Measurements from ENCODE around the gene PLA2G15.

PLA2G15 gene

DNA sequence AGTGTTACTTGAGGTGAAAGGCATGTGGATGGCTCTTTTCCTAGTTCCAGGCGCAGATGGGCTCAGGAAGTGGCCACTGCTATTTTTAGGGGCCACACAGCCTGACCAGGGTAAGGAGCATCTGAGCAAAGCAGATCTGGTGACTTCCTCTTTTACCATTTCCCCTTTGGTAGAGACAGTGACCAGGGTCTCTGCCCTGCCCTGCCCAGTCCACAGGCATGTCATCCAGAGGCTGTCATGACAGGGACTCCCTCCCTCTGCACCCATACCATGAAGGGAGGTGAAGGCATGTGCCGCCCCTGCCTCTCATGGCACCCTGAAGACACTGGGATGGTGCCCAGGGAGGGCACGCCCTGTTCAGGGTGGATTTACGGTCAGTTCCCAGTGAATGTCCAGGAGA is 2.2 kb downstream of the PLA2G15 start:
- peak overlapping the region in 10 of 21 experiments; percentile 2 to 58 (median 43) for H3K27ac ChIP-seq
- H3K4me3 ChIP-seq: no peak overlapping the region

DNA sequence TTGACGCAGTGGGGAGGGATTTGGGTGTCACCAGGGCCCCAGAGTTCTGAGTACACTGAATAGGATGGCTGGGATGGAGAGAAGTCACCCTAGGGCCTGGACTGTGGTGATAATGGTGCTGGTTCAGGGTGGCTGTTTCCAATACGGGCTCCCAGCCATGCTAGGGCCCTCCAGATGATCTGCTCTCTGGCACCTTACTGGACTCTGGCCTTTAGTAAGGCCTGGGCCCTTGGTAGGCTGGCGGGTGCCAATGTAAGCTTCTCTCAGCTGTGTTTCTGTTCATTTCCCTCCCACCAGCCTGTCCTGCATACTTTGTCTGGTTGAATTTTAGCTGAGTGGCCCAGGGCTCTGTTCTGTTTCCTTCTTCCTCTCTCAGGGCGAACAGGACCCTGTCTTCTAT is 2.8 kb downstream of the PLA2G15 start:
- peak overlapping the region in 7 of 21 experiments; percentile 2 to 58 (median 37) for H3K27ac ChIP-seq
- no peak overlapping the region for H3K4me3 ChIP-seq

DNA sequence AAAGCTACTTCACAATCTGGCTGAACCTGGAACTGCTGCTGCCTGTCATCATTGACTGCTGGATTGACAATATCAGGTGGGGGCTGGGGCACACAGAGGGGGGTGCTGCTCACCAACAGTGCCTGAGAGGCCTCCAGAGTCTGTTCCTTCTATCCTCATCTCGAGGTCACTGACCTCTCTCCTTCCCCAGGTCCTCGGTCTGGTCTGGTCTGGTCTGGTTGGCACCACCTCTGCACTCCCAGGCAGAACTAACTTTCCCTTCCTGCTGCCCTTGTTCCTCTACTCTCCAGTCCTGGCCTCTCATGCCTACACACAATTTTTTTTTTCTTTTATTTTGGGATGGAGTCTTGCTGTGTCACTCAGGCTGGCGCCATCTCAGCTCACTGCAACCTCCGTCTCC is 4.2 kb downstream of the PLA2G15 start:
- no peak overlapping the region for H3K4me3 ChIP-seq
- H3K27ac ChIP-seq: peak overlapping the region in 1 of 21 experiments; percentile 1

DNA sequence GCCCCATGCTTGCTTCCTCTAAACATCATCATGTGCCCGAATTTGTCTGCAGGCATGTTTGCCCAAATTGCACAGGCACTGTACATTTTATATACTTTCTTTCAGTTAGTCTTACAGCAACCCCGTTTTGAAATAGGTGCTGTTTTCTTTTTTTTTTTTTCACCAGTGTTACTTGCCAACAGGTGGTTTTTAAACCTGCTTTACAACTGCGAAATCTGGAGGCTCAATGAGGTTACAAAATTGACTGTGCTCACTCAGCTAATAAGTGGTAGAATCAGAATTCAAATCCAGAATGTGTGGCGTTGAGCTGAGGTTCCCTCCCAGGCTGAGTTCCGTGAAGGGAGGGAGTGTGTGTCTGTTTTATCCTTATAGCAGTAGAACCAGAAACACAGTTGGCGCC is 5.8 kb downstream of the PLA2G15 start:
- H3K4me3 ChIP-seq: no peak overlapping the region
- H3K27ac ChIP-seq: no peak overlapping the region

DNA sequence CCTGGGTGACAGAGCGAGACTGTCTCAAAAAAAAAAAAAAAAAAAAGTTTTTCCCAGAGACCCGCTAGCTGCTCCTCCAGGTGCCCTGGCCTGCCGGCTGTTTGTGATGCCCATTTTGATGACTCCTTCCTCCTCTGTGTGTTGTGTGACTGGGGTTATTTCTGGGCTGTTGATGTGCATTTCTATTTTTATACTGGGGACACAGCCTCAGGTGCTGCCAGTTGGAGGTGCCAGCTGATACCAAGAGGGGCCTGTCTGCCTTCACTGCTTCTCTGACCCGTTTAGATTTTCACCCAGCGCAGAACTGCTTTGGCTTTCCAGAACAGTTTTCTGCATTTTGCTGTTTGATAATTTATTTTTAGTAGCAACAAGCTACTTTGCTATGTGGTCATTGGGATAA is 6.7 kb downstream of the PLA2G15 start:
- Histone ChIP-seq H3K4me3 (no peak overlapping the region), H3K27ac (peak overlapping the region in 1 of 21 experiments; percentile 30)

DNA sequence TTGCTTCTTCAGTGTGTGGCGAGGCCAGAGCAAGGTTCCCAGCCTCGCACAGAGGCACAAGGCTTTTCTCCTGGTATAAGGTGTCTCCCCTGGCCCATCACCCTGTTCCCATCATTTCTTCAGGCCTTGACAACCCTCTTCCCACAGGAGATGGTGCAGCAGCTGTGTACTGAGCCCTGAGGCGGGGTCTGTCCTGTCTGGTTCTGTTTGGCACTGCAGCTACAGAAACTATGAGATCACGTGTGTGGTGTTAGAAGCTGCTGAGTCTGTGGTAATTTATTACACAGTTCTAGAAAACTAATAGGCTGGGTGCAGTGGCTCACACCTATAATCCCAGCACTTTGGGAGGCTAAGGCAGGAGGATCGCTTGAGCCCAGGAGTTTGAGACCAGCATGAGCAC is 7.2 kb downstream of the PLA2G15 start:
- Histone ChIP-seq H3K4me3 (no peak overlapping the region), H3K27ac (peak overlapping the region in 1 of 21 experiments; percentile 30)

DNA sequence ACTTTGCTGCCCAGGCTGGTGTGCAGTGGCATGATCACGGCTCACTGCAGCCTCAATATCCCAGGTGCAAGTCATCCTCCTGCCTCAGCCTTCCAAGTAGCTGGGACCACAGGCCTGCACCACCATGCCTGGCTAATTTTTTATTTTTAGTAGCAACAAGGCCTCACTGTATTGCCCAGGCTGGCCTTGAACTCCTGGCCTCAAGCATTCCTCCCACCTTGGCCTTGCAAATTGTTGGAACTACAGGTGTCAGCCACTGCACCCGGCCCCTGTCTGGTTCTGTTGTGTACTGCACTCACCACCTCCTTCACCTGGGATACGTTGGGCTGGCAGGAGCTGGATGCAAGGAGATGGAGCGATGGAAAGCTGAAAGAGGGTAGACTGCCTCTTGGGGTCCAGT is 8.5 kb downstream of the PLA2G15 start:
- no peak overlapping the region for H3K27ac ChIP-seq
- no peak overlapping the region for H3K4me3 ChIP-seq

DNA sequence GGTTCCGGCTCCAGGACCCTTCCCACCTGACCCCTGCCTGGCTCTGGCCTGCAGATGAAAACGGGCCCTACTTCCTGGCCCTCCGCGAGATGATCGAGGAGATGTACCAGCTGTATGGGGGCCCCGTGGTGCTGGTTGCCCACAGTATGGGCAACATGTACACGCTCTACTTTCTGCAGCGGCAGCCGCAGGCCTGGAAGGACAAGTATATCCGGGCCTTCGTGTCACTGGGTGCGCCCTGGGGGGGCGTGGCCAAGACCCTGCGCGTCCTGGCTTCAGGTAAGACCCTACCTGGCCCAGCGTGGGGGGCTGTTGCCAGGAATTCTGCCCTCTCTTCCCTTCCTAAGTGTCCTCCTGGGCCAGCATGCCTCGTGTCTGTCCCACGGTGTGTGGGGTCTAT is 10.5 kb downstream of the PLA2G15 start:
- Histone ChIP-seq H3K4me3 (no peak overlapping the region), H3K27ac (no peak overlapping the region)

DNA sequence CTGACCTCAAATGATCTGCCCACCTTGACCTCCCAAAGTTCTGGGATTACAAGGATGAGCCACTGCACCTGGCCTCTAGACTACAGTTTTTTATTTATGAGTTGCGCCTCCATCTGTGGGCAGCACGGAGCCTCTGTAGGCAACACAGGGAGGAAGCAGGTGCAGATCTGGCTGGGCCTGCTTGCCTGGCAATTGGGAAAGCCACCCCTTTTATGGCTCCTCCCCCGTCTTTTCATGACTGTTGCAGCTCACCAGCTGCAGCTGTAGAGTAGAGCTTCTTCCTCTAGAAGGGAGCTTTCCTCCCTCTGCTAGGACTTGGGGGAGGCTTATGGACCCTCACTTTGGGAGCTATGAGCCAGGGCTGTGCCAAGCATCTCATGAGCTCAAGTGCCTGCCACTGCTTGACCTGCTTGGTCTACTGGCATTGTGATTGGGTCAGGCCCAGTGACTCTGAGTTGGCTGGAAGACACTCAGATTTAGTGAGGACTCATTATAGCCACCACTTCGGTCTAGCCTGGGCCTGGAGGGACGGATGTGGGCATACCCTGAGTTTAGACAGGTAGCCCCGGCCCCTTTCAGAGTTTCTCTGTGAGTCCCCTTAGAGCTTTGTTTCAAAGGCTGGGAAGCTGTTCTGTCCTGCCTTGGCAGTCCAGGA is 12.2 kb downstream of the PLA2G15 start:
- no peak overlapping the region for H3K4me3 ChIP-seq
- peak overlapping the region in 13 of 21 experiments; percentile 2 to 67 (median 38) for H3K27ac ChIP-seq

DNA sequence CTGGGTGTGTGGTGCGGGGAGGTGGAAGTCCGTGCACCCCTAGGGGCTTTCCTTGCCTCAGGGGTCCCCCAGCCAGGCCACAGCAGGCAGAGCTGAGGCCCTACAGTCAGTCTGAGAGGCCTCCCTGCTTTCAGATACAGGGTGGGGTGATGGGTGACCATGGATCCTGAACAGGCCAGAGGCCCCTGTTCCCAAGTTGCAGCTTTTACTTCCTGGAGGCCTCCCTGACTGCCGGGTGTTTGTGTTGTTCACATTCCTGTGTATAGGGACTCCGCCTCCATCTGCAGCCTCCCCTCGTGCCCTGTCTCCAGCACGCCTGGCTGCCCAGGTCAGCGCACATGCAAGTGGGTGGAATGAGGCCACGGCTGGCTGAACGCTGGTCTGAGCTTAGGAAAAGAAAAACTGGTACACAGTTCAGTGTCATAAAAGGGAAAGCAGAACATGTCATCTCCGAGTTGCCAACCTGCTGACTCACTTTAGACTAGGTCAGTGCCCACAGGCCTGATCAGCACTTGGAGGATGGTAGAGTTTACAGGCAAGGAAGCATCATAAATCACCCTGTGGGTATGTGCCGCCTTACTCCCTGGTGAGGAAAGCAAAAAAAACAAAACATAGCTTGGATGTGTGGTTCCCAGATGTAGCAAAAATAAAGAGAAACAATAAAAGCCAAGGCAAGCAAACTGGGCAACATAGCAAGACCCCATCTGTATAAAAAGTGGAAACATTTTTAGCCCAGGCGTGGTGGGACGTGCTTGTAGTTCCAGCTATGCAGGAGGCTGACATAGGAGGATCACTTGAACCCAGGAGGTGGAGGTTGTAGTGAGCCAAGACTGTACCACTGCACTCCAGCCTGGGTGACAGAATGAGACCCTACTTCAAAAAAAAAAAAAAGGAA is 13.0 kb downstream of the PLA2G15 start:
- no peak overlapping the region for H3K4me3 ChIP-seq

DNA sequence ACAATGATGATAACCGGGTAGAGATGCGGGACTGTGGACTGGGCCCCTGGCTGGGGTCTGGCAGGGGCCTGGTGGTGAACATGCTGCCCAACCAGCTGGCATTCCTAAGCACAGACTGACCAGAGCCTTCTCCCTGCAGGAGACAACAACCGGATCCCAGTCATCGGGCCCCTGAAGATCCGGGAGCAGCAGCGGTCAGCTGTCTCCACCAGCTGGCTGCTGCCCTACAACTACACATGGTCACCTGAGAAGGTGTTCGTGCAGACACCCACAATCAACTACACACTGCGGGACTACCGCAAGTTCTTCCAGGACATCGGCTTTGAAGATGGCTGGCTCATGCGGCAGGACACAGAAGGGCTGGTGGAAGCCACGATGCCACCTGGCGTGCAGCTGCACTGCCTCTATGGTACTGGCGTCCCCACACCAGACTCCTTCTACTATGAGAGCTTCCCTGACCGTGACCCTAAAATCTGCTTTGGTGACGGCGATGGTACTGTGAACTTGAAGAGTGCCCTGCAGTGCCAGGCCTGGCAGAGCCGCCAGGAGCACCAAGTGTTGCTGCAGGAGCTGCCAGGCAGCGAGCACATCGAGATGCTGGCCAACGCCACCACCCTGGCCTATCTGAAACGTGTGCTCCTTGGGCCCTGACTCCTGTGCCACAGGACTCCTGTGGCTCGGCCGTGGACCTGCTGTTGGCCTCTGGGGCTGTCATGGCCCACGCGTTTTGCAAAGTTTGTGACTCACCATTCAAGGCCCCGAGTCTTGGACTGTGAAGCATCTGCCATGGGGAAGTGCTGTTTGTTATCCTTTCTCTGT is 14.0 kb downstream of the PLA2G15 start:
- Histone ChIP-seq H3K4me3 (no peak overlapping the region), H3K27ac (no peak overlapping the region)

More for the DNA sequence above, 13.0 kb downstream of the PLA2G15 start:
- H3K27ac ChIP-seq: peak overlapping the region in 13 of 21 experiments; percentile 2 to 67 (median 38)

DNA sequence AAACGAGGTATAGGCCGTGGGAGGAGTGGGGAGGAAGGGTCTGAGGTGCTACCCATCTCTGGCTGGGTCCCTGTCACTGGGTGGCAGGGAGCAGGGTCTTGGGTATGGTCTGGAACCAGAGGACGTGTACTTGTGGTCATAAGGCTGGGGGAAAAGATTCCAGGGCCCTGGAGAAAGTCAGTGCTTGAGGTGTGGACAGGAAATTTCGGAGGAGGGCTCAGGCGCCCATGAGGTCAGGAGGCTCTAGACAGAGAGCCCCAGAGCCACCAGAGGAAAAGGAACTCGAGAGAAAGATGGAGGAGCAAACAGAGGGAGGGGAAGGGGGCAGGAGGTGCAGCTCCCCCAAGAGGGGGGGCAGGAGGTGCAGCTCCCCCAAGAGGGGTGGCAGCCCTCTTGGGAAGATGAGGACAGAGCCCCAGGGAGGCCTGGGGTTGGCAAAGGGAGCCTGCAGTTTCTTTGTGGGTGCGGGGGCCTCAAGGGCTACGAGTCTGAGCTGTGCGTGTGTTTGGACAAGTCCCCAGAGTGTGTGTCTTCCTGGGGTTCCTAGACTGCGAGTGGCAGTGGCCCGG is 18.5 kb downstream of the PLA2G15 start:
- peak overlapping the region; percentile 73 to 86 (median 80) for H3K4me3 ChIP-seq
- peak overlapping the region; percentile 82 to 99 (median 94) for H3K27ac ChIP-seq

DNA sequence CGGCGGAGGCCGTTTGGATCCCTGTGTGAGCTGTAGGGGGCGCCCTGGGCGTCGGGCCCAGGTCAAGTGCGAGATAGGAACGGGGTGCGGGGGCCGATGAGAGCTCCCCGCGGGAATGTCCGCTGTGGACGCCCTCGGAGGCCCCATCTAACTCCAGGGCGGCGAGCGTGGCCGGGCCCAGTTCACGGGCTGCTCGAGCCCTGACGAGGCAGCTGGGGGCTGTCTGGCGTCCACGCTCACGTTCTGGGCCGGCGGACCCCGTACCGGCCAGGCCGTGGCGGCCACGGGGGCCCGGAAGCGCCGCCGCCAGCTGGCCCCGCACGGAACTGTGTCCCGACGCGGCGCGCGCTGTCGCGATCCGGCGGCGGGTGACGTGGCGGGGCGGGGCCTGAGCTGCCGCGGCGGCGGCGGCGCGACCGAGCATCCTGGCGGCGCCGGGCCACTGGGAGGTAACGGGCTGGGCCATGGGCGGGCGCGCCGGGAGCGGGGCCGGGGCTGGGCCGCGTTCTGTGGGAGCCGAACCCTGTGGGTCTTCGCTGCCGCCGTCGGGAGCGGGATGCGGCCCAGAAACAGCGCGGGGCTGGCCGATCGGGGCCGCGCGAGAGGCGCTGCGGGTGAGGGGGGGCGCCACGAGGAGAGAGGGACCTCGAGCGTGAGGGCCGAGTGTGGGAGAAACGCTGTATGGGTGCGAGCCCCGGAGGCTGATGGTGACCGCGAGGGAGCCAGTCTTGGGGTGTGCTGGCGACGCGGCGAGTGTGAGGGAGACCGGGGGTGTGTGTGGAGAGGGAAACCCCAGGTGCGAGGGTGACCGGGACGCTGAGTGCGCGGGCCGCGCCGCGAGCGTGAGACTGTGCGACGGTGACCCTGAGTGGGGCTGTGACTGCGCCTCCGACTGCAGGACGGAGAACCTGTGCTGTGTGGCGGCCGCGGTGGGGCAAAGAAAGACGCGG is 19.2 kb downstream of the PLA2G15 start, which contains the start of gene SLC7A6:
SLC7A6 (plus strand) TSS at position 399 of the 950 bp plus-strand sequence. CDS start 10,201 bp downstream, outside the sequence.
- peak within 1 kb of the TSS; percentile 73 to 86 (median 80) for H3K4me3 ChIP-seq
- H3K27ac ChIP-seq: peak within 1 kb of the TSS; percentile 82 to 99 (median 94)

DNA sequence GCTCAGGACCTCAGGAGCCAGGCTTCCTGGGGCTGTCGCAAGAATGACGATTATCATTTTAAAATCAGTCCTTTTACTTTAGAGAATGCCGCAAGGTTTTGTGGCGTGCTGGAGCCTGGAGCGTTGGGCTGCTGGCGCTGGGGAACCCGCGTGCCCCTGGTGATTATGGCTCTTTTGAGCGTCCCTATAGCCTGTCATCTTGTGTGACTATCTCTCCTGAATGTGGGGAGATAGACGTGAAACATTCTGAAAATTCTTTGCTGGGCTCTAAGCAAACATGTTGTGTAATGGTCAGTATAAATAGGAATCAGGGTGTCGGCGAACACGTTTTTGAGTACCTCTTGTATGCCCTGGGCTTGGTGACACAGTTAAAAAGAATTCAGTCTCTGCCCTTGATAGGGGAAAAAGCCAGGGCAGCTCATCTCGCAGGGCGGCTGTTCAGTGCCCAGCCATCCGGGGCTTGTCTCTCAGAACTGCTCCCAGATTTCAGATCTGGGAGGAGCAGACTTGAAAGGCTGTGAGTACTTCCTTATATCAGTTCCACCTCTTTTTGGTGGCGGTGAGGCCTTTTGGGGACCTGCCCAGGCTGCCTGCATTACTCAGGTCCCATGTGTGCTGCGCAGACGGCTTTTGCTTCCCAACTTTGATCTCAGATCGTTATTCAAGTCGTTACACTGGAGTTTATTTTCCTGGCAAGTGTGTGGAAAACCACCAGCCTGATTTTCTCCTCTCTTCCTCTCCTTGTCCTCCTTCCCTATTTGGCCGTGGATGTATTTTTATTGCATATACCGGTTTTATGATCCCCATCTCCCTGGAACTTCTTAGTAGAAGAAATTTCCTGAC is 20.1 kb downstream of the PLA2G15 start:
- peak overlapping the region; percentile 82 to 99 (median 94) for H3K27ac ChIP-seq
- H3K4me3 ChIP-seq: peak overlapping the region; percentile 73 to 86 (median 80)

DNA sequence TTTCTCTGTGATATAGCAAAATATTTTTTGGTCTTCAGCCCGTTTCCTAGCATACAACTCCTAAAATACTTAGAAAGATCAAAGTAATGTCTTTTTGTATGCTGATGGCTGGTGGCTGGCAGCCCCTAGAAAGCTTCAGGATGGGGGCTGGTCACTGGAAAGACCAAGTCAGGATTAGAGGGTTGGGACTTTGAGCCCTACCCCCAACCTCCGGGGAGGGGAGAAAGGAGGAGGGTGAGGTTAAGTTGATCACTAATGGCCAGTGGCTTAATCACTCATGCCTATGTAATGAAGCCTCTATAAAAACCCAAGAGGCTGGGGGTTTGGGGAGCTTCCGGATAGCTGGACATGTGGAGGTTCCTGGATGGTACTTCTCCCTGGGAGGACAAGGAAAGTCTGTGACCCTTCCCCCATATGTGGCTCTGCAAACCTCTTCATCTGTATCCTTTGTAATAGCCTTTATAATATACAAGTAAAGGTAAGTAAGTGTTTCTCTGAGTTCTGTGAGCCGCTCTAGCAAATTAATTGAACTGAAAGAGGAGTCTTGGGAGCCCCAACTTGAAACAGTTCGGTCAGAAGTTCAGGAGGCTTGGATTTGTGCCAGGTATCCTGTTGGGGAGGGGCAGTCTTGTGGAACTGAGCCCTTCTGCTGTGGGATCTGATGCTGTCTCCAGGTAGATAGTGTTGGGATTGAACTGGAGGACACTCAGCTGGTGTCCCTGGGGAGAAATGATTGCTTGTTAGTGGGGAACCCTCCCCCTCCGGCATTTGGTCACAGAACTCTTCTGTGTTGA is 22.6 kb downstream of the PLA2G15 start:
- H3K27ac ChIP-seq: peak overlapping the region in 3 of 21 experiments; percentile 5 to 20 (median 6)
- H3K4me3 ChIP-seq: no peak overlapping the region

DNA sequence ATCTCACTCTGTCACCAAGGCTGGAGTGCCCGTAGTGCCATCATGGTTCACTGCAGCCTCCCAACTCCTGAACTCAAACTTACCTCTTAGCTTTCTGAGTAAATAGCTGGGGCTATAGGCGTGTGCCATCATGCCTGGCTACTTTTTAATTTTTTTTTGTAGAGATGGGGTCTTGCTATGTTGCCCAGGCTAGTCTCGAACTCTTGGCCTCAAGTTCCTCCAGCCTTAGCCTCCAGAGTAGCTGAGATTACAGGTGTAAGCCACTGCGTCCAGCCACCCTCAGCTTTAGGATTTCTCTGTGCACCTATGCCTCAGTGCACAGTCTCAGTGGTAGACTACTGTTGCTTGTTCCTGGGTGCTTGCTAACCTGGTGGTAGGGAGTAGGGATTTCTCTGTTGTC is 24.6 kb downstream of the PLA2G15 start:
- Histone ChIP-seq H3K27ac (peak overlapping the region in 4 of 21 experiments; percentile 11 to 26 (median 20)), H3K4me3 (no peak overlapping the region)

DNA sequence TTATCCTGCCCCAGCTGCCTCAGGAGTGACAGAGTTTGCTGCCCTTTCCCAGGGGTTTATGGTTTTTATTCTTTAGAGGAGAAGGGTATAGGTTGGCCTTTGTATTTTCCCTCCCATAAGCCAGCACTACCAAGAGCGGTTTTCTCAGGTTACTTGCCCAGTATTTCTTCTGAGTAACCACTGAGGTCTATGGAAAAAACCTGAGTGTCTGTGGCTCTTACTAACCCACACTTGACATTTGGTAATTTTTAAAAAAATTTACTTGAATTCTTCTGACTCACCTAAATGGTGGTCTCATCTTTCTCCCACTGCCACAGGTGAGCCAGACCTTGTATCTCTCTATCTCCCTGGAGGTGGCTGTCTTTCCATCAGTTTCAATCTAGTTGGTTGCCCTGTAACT is 25.2 kb downstream of the PLA2G15 start:
- Histone ChIP-seq H3K4me3 (no peak overlapping the region), H3K27ac (peak overlapping the region in 3 of 21 experiments; percentile 16 to 26 (median 24))
